Measurements from ENCODE around the gene GALP.
"Not testable (repeated sequence)": the region's sequence is repeated elsewhere in the genome, so short reads cannot be mapped to it uniquely, and the experiment has no call there.

GALP gene

GRCh38 chr19:56209091-56209490, 33.3 kb downstream of the GALP start:
- H3K36me3 ChIP-seq: no peaks in the 10 kb centered on the region
- no peaks in the 10 kb centered on the region for H3K4me1 ChIP-seq
- no peak overlapping the region for H3K4me2 ChIP-seq
- no peaks in the 10 kb centered on the region for H4K20me1 ChIP-seq
- TF ChIP-seq Cebpa-rat (IDR thresholded peaks at IDR 0.05): no peak
- H3K4me3 ChIP-seq: no peak overlapping the region
- no peaks in the 10 kb centered on the region for H3K9me3 ChIP-seq
- no peak overlapping the region for H3K27ac ChIP-seq
- no peaks in the 10 kb centered on the region for H3K27me3 ChIP-seq
- H3K9ac ChIP-seq: no peak overlapping the region

GRCh38 chr19:56210036-56210435, 34.2 kb downstream of the GALP start:
- H3K9me3 ChIP-seq, H3K27ac ChIP-seq, H3K4me1 ChIP-seq, H4K20me1 ChIP-seq, H3K27me3 ChIP-seq, H3K4me3 ChIP-seq, H3K9ac ChIP-seq, H3K36me3 ChIP-seq, H3K4me2 ChIP-seq: not testable (repeated sequence)

GRCh38 chr19:56211718-56212117, 35.9 kb downstream of the GALP start:
- no peak overlapping the region for H3K9ac ChIP-seq
- H3K4me1 ChIP-seq: peaks cover 4% of the 10 kb centered on the region
- no peaks in the 10 kb centered on the region for H3K9me3 ChIP-seq
- no peak overlapping the region for H3K4me2 ChIP-seq
- H3K36me3 ChIP-seq: no peaks in the 10 kb centered on the region
- TF ChIP-seq Cebpa-rat (IDR thresholded peaks at IDR 0.05): no peak
- H3K27me3 ChIP-seq: no peaks in the 10 kb centered on the region
- H3K4me3 ChIP-seq: no peak overlapping the region
- no peak overlapping the region for H3K27ac ChIP-seq
- no peaks in the 10 kb centered on the region for H4K20me1 ChIP-seq

GRCh38 chr19:56217039-56217949, 41.5 kb downstream of the GALP start:
- Histone ChIP-seq H3K9ac (peak overlapping the region; percentile 75), H3K4me1 (peaks cover 18% of the 10 kb centered on the region)

GRCh38 chr19:56218961-56219360, 43.2 kb downstream of the GALP start:
- H3K4me1 ChIP-seq: peaks cover 18% of the 10 kb centered on the region
- no peak overlapping the region for H3K4me2 ChIP-seq
- no peak for TF ChIP-seq Cebpa-rat (IDR thresholded peaks at IDR 0.05)
- no peak overlapping the region for H3K4me3 ChIP-seq
- no peaks in the 10 kb centered on the region for H4K20me1 ChIP-seq
- H3K36me3 ChIP-seq: no peaks in the 10 kb centered on the region
- H3K9ac ChIP-seq: no peak overlapping the region
- H3K9me3 ChIP-seq: no peaks in the 10 kb centered on the region
- H3K27ac ChIP-seq: no peak overlapping the region
- H3K27me3 ChIP-seq: peaks cover 10% of the 10 kb centered on the region

More at GRCh38 chr19:56217039-56217949, 41.5 kb downstream of the GALP start:
- Histone ChIP-seq H3K36me3 (no peaks in the 10 kb centered on the region), H3K27ac (peak overlapping the region; percentile 81), H3K9me3 (no peaks in the 10 kb centered on the region), H3K4me2 (peak overlapping the region; percentile 98), H3K4me3 (peak overlapping the region; percentile 61), H3K27me3 (peaks cover 10% of the 10 kb centered on the region), H4K20me1 (no peaks in the 10 kb centered on the region)
- no peak for TF ChIP-seq Cebpa-rat (IDR thresholded peaks at IDR 0.05)

- H3K4me2 ChIP-seq, H3K9me3 ChIP-seq, H3K36me3 ChIP-seq, H3K9ac ChIP-seq, H4K20me1 ChIP-seq, H3K4me3 ChIP-seq, H3K27ac ChIP-seq: not testable (repeated sequence)
- peaks cover 10% of the 10 kb centered on the region for H3K27me3 ChIP-seq
- peaks cover 16% of the 10 kb centered on the region for H3K4me1 ChIP-seq
These were observed 45.6 kb downstream of the GALP start for GRCh38 chr19:56221442-56221841.

- no peak overlapping the region for H3K27ac ChIP-seq
- no peak overlapping the region for H3K9ac ChIP-seq
- H3K27me3 ChIP-seq: peaks cover 10% of the 10 kb centered on the region
- H4K20me1 ChIP-seq: no peaks in the 10 kb centered on the region
- no peaks in the 10 kb centered on the region for H3K36me3 ChIP-seq
- H3K9me3 ChIP-seq: no peaks in the 10 kb centered on the region
- peaks cover 12% of the 10 kb centered on the region for H3K4me1 ChIP-seq
- no peak for TF ChIP-seq Cebpa-rat (IDR thresholded peaks at IDR 0.05)
- no peak overlapping the region for H3K4me3 ChIP-seq
- no peak overlapping the region for H3K4me2 ChIP-seq
These were observed 46.0 kb downstream of the GALP start for GRCh38 chr19:56221851-56222250.

- Histone ChIP-seq H3K36me3 (no peaks in the 10 kb centered on the region), H3K27me3 (peaks cover 2% of the 10 kb centered on the region; the same call in 1 of the 2 replicates), H3K4me1 (peaks cover 2% of the 10 kb centered on the region), H3K4me3 (no peak overlapping the region), H4K20me1 (no peaks in the 10 kb centered on the region), H3K9me3 (no peaks in the 10 kb centered on the region), H3K27ac (no peak overlapping the region), H3K9ac (no peak overlapping the region), H3K4me2 (no peak overlapping the region)
- no peak for TF ChIP-seq Cebpa-rat (IDR thresholded peaks at IDR 0.05)
These were observed 47.1 kb downstream of the GALP start for GRCh38 chr19:56222901-56223300.

- no peaks in the 10 kb centered on the region for H3K4me1 ChIP-seq
- no peak for TF ChIP-seq Cebpa-rat (IDR thresholded peaks at IDR 0.05)
These were observed 47.7 kb downstream of the GALP start for GRCh38 chr19:56223481-56223880.

More at GRCh38 chr19:56223481-56223880, 47.7 kb downstream of the GALP start:
- H3K27me3 ChIP-seq: no peaks in the 10 kb centered on the region
- H3K36me3 ChIP-seq: no peaks in the 10 kb centered on the region
- H3K27ac ChIP-seq: no peak overlapping the region
- H3K4me3 ChIP-seq: no peak overlapping the region
- no peak overlapping the region for H3K4me2 ChIP-seq
- no peak overlapping the region for H3K9ac ChIP-seq
- no peaks in the 10 kb centered on the region for H4K20me1 ChIP-seq
- no peaks in the 10 kb centered on the region for H3K9me3 ChIP-seq
